Suppressor macrophage treated with lipopolysaccharide for 1 hour (primary cell): ENCODE data around the gene LRRC37A.
"Not testable (repeated sequence)": the region's sequence is repeated elsewhere in the genome, so short reads cannot be mapped to it uniquely, and the experiment has no call there.

Source experiments
- DNase-seq, 3 donors: peaks; one replicate each; pipeline ENCODE4 v3.0.0-alpha.2; 2020 to 2022

Gene LRRC37A

DNA sequence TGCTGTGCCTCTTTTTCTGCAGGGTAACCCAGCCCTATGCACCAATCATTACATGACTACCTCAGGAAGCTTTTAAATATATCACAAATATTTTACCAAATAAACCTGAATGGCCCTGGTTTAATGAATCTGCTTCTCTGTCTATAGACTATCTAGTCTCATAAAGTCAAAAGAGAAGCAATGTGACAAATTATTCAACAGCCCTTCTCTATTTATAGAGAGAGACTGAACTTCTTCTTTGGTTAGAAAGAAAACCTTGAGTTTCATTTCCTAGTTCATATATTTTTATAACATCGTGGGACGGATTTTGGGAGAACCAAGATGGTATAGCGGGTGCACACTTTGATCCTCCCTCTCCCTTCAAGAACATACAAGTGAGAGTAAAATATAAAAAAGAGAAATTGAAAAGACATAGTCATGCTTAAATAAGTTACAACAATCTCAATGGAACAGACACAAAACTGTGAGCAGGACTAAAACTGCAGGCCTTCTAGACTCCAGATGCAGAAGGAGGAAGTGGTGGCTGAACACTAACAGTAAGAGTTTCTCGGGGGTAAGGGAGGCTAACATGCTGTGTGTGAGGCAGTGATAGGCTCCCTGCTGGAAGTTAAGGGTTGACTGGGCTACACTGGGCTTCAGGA, 3.9 kb upstream of the LRRC37A start:
- peak; percentile 59 to 73 (median 63) for DNase-seq

DNA sequence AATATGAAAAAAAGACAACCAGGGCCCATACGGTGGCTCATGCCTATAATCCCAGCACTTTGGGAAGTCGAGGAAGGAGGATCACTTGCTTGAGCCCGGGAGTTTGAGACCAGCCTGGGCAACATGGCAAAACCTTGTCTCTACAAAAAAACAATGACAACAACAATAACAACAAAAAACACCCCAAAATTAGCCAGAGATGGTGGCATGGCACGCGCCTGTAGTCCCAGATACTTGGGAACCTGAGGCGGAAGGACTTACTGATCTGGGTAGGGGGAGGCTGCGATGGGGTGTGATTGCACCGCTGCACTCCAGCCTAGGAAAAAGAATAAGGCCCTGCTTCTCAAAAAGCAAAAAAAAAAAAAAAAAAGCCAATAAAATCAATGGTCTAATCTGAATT, 3.3 kb upstream of the LRRC37A start:
- DNase-seq = not testable (repeated sequence)

DNA sequence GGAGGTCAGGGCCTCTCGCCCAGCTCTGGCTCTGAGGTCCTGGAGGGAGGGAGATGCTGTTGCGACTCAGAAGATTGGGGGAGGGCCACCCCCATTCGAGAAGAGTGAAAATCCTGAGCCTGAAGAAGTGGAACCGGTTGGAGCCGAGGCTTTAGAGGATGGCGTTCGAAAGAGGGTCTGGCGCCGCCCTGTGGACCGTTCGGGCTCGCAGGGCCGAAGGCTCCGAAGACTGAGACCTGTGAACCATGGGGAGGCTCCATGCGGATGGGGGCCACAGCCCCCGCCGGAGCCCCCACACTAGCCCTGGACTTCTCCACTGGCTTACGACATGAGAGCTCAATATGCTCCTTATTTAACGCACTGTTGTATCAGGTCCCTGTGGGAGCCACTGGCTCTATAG, 46.3 kb downstream of the LRRC37A start:
- not testable (repeated sequence) for DNase-seq

DNA sequence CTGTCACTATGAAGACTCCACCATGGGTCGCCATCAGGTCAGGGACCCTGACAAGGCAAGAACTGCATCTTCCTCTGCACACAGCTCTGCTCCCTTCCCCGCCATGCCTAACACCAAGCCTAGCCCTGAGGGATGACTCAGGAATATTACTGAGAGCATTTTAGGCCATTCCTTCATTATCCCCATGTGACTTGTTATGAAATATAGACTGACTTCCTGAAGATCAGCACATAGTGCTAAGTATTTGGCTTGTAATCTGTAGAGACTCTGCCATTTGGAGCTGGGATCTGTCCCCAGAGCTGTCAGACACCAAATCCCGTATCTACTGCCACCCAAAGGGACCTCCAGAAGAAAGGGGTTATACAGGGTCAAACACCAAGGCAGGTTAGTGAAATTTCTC, 47.2 kb downstream of the LRRC37A start:
- not testable (repeated sequence) for DNase-seq

DNA sequence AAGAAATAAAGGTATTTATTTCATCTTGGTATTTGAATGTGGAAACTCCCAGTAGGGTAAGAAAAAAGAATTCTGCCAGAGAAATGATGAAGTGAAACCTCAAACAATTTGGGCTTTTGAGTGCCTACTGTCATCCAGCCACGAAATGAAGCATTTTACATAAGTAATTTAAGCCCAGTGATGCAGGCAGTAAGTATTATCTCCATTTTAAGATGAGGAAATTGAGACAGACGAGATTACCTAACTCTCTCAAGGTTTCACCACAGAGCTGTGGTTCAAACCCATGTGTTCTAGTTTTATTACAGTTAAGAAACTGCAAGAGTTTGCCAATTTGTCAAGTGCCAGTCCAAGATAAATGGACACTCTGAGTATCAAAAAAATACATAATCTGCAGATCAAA, 53.4 kb downstream of the LRRC37A start:
- not testable (repeated sequence) for DNase-seq

DNA sequence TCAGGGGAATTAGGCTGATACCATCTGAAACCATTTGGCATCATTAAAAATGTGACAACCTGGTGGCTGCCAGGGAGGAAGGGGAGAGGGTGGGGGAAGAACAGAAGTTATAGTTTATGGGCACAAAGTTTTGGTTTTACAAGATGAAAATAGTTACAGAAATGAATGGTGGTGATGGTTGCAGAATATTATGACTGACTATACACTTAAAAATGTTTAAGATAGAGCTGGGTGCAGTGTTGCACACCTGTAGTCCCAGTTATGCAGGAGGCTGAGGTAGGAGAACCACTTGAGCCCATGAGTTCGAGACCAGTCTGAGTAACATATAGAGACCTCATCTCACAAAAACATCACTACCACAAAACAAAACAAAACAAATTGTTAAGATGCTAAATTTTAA, 54.1 kb downstream of the LRRC37A start:
- not testable (repeated sequence) for DNase-seq

DNA sequence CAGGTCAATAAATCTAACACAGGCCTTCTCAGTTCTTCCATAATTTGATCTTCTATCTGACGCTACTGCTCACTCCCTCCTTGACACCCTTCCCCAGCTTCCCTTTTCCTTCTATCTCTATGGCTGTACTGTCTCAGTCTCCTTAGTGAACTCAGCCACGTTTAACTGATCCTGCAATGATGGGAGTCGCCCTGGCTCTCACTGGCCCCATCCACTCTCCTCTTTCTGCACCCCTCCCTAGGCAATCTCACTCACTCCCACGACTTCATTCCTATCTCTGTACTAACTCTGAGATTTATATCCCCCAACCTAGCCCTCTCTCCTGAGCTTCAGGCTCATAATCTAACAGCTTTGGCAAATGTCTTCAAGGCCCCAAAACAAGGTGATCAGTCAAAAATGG, 58.9 kb downstream of the LRRC37A start:
- DNase-seq = not testable (repeated sequence)

DNA sequence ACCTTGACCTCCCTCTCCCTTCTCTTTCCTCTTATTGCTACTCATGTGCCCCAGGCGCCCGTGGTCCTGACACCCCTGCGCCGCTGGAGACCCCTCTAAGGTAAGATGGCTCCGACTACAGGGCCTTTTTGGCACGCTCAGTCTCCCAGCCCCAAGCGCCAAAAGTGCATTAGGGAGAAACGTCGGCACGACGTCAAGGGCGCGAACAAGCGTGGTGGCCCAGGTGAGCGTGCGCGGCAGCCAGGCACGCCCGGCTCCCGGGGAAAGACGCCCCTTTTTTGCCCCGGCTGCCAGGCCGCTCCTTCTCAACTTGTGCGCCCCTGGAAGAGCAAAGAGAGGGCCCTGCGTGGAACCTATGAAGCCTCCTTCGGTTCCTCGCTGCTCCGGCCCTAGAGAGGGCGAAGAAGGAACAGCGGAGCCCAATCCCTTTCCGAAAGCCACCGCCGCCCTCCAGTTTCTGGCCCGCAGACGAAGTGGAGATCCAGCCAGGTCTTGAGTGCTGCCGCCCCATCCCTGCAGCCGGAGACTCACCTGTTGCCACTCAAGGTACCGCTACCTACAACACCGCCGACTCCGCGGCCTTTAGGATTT, 66.3 kb downstream of the LRRC37A start:
- not testable (repeated sequence) for DNase-seq

DNA sequence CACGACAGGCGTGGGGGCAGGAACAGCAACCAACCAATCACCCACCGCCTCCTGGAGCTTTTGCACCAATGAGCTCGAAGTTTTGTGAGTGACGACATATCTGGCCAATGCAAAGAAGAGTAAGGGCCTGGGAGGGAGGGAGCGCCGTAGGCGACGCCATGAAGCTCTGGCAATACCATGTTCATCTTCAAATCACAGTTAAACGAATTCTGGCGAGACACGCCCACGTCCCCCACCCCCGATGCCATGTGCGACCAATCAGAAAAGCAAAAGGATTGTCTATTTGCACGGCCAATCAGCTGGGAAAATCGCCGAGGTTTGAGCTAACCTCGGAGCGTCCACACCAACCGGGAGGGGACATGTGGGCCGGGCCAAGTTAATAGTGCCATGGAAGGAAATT, 66.8 kb downstream of the LRRC37A start, which contains the start of gene ARL17B:
Gene ARL17B, minus strand, starts transcription at position 12 of the 400 bp plus-strand sequence. CDS start 3,369 bp downstream, outside the sequence.
- DNase-seq = not testable (repeated sequence)

DNA sequence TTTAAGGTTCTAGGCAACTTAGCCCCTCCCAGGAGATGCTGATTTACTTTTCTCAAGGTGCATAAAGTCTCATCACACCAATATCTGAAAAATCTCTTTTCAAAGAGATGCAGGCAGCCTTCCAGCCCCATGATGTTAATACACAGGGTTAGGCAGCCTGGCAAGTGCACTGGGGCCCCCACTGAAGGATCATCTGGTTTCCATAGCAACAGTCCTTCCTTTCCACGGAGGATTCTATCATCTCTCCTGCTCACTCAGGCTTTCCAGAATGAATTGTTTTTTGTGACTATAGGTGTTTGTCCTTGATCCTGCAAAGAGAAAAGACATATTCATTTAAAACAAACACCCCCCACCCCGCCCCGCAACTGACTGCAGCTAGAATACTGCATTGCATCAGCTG, 72.6 kb downstream of the LRRC37A start:
- DNase-seq = not testable (repeated sequence)

DNA sequence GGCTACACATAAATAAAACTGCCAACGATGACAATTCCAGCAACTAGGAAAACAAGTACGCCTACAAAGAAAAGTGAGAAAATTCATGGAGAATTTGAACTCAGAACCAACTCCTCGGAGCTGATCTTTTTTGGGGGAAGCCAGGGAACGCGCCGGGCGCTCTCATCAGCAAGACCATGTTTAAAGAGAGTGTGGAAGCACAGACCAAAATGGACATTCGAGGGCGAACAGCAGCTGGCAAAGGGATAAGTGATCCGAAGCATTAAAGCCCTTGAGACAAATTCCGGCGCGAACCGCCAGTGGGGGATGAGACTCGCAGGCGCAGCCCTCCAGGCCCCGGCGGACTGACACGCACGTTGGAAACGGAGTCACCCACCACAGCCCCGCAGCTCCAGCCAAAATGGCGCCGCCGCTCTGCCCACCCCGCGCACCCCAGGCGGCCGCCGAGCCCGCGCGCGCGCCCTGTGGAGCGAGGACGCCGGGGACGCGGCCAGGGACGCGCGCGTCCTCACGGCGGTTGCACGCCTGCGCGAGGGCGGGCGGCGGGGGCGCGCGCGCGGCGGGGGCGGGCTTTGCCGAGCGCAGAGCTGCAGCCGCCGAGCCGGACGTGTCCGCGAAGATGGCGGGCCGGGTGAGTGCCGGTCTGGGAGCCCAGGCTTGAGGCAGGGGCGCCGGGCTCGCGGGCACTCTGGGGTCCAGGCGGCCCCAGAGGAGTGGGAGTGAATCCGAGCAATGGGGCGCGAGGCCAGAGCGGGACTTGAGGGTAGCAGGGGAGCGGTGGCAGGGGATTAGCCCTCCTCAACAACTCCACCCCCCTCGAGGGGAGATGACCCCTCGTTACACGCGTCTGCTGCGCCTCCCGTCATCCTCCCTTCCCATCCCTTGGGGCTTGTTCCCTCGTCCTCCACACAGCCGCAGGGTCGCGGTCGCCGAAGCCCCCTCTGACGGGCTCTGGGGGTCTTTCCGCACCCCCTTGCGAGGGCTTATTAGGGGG, 77.6 kb downstream of the LRRC37A start:
- DNase-seq = not testable (repeated sequence)

DNA sequence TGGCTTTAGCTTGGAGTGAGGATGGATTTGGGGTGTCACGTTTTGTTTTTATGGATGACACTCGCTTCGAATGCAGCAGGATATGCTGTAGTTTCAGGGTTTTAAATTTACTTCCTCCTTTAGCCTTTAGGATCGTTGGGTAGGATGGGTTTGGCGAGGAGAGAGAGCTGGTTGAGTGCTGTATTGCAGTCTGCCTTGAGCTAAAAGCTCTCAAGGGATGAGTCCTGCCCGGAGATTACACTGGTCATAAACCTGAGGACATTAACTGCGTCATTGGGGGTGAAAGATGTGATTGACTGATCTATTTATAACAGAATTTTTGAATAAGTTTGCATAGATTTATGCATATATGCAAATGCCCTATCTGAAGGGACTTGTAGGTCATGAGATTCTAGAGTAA, 78.5 kb downstream of the LRRC37A start:
- DNase-seq = not testable (repeated sequence)

DNA sequence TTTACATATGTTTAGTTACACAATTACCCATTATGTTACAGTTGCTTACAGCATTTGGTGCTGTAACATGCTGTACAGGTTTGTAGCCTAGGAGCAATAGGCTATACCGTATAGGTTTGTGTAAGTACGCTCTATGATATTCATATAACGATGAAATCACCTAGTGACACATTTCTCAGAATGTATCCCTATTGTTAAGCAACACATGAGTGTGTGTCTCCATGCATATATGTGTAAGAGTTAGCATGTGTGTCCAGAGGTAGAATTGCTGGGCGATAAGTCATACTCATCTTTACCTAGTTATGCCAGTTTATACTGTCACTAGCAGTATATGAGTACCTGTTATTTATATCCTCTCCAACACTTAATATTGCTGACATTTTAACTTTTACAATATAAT, 88.2 kb downstream of the LRRC37A start:
- not testable (repeated sequence) for DNase-seq

DNA sequence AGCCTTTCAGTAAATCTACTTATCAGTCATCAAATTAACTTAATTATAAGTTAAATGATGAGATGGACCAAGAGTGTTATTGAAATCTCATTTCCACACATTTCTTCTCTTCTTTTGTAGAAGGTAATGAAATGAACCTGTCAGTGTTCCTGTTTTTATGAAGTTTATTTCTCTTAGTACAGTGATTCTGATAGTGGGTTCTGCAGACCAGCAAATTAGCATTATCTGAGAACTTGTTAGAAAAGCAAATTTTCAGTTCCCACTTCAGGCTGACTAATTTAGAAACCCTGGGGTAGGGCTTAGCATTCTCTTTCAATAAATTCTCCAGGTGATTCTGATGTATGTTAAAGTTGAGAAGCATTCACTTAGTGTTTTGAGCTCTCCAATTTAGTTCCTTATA, 90.6 kb downstream of the LRRC37A start:
- not testable (repeated sequence) for DNase-seq
